HG02840 (cell line): ENCODE results near the gene ZNF844.
"Not testable (repeated sequence)": the region's sequence is repeated elsewhere in the genome, so short reads cannot be mapped to it uniquely, and the experiment has no call there.

ENCODE experiments used
- ATAC-seq: cut with Tn5 transposase; IDR thresholded peaks from one replicate; pipeline ENCODE4 v1.9.1; 2021; ENCODE audit warnings: mild to moderate bottlenecking, moderate library complexity, moderate number of reproducible peaks; ENCODE audit not compliant: unreplicated experiment, low FRiP score

Gene ZNF844

GRCh38 chr19:12092065-12092867 lies 27.7 kb downstream of the ZNF844 start:
- ATAC-seq, result peak; percentile 70

GRCh38 chr19:12092956-12093355 lies 28.4 kb downstream of the ZNF844 start:
- ATAC-seq, result no peak

- ATAC-seq, result no peak
Observed at GRCh38 chr19:12093777-12094176, 29.2 kb downstream of the ZNF844 start.

- ATAC-seq, result no peak
Observed at GRCh38 chr19:12095111-12095790, 30.7 kb downstream of the ZNF844 start.

- ATAC-seq, result no peak
Observed at GRCh38 chr19:12098040-12098439, 33.5 kb downstream of the ZNF844 start.

- not testable (repeated sequence) for ATAC-seq
Observed at GRCh38 chr19:12103909-12104308, 39.4 kb downstream of the ZNF844 start.

- ATAC-seq, result no peak
Observed at GRCh38 chr19:12111176-12111575, 46.6 kb downstream of the ZNF844 start.

GRCh38 chr19:12111943-12112637 lies 47.6 kb downstream of the ZNF844 start:
- no peak for ATAC-seq

- no peak for ATAC-seq
Observed at GRCh38 chr19:12112701-12113100, 48.2 kb downstream of the ZNF844 start.

- ATAC-seq, result no peak
Observed at GRCh38 chr19:12113121-12113520, 48.6 kb downstream of the ZNF844 start.

- ATAC-seq, result no peak
Observed at GRCh38 chr19:12117201-12117970, 52.9 kb downstream of the ZNF844 start.

- ATAC-seq, result no peak
Observed at GRCh38 chr19:12126707-12127106, 62.2 kb downstream of the ZNF844 start.
